Trophoblast cell (in vitro differentiated cells and primary cell): ENCODE data around the gene C20orf202.

Experiments
- DNase-seq, 2 donors: peaks; one replicate each; pipeline ENCODE4 v3.0.0-alpha.2; 2016
- H2AFZ ChIP-seq: 2 replicates; pipeline ENCODE4 v1.6.1; 2013; ENCODE audit warnings: low read length, moderate library complexity, mild to moderate bottlenecking; ENCODE audit not compliant: insufficient read depth, poor library complexity
- H2AK5ac ChIP-seq: 2 replicates; pipeline ENCODE4 v1.6.1; 2013; ENCODE audit warnings: mild to moderate bottlenecking, low read length
- H2BK120ac ChIP-seq: 2 replicates; pipeline ENCODE4 v1.6.1; 2013; ENCODE audit warnings: low read length, mild to moderate bottlenecking, moderate library complexity; ENCODE audit not compliant: insufficient read depth, poor library complexity
- H2BK12ac ChIP-seq: 2 replicates; pipeline ENCODE4 v1.6.1; 2013; ENCODE audit warnings: mild to moderate bottlenecking, low read length, moderate library complexity
- H2BK5ac ChIP-seq: 2 replicates; pipeline ENCODE4 v1.6.1; 2013; ENCODE audit warnings: low read length, low read depth, moderate library complexity, mild to moderate bottlenecking; ENCODE audit not compliant: poor library complexity
- H3K14ac ChIP-seq: 2 replicates; pipeline ENCODE4 v1.6.1; 2013; ENCODE audit warnings: mild to moderate bottlenecking, low read length
- H3K18ac ChIP-seq: 2 replicates; pipeline ENCODE4 v1.6.1; 2013; ENCODE audit warnings: mild to moderate bottlenecking, low read length
- H3K23ac ChIP-seq: 2 replicates; pipeline ENCODE4 v1.6.1; 2013; ENCODE audit warnings: low read length
- H3K27ac ChIP-seq: 2 replicates; pipeline ENCODE4 v1.5.1; 2013; ENCODE audit warnings: low read depth, mild to moderate bottlenecking, inconsistent platforms, low read length, moderate library complexity
- H3K27me3 ChIP-seq: 2 replicates; pipeline ENCODE4 v1.6.1; 2013; ENCODE audit warnings: inconsistent platforms, mild to moderate bottlenecking, low read length, moderate library complexity; ENCODE audit not compliant: insufficient read depth
- H3K36me3 ChIP-seq, 2 experiments: 1 replicate in 1 of 2; 2 replicates in 1 of 2; pipeline ENCODE4 v1.6.1; 2013; ENCODE audit warnings: low read length in 2 of 2, mild to moderate bottlenecking in 2 of 2, moderate library complexity in 1 of 2; ENCODE audit not compliant: insufficient read depth in 2 of 2, control insufficient read depth in 1 of 2
- H3K4ac ChIP-seq: 2 replicates; pipeline ENCODE4 v1.6.1; 2013; ENCODE audit warnings: low read depth, mild to moderate bottlenecking, low read length, moderate library complexity
- H3K4me1 ChIP-seq, 2 experiments: 1 replicate in 1 of 2; 2 replicates in 1 of 2; pipeline ENCODE4 v1.6.1; 2013; ENCODE audit warnings: low read length in 2 of 2, mild to moderate bottlenecking in 2 of 2, moderate library complexity in 1 of 2; ENCODE audit not compliant: insufficient read depth in 2 of 2, control insufficient read depth in 1 of 2
- H3K4me2 ChIP-seq: 2 replicates; pipeline ENCODE4 v1.6.1; 2013; ENCODE audit warnings: inconsistent platforms, mild to moderate bottlenecking, low read length, moderate library complexity
- H3K4me3 ChIP-seq: 2 replicates; pipeline ENCODE4 v1.5.1; 2013; ENCODE audit warnings: mild to moderate bottlenecking, low read depth, low read length, inconsistent platforms
- H3K79me1 ChIP-seq: one replicate; pipeline ENCODE4 v1.6.1; 2013; ENCODE audit warnings: low read length
- H3K79me2 ChIP-seq: 2 replicates; pipeline ENCODE4 v1.6.1; 2013; ENCODE audit warnings: low read length, mild to moderate bottlenecking; ENCODE audit not compliant: control insufficient read depth, insufficient read depth, poor library complexity
- H3K9ac ChIP-seq: 2 replicates; pipeline ENCODE4 v1.6.1; 2013; ENCODE audit warnings: mild to moderate bottlenecking, low read length
- H3K9me3 ChIP-seq: 2 replicates; pipeline ENCODE4 v1.6.1; 2013; ENCODE audit warnings: low read depth, mild to moderate bottlenecking, control low read depth, inconsistent platforms, low read length; ENCODE audit not compliant: insufficient read depth
- H4K12ac ChIP-seq: 2 replicates; pipeline ENCODE4 v1.6.1; 2013; ENCODE audit warnings: low read depth, mild to moderate bottlenecking, low read length, moderate library complexity
- H4K8ac ChIP-seq: 2 replicates; pipeline ENCODE4 v1.6.1; 2013; ENCODE audit warnings: low read depth, mild to moderate bottlenecking, low read length, moderate library complexity
- H4K91ac ChIP-seq: one replicate; pipeline ENCODE4 v1.6.1; 2013; ENCODE audit warnings: low read depth, mild to moderate bottlenecking, low read length, moderate library complexity
- WGBS: extraction: QIAGEN DNeasy Blood & Tissue Kit; methylation state at CpG from one replicate; pipeline ENCODE4 v1.1.7; 2013; ENCODE audit warnings: missing lambda C conversion rate; ENCODE audit not compliant: insufficient read length, insufficient coverage; ENCODE audit errors: extremely low coverage; 5-methylcytosine and 5-hydroxymethylcytosine counted together

Gene C20orf202

GRCh38 chr20:1224205-1224890, 21.1 kb downstream of the C20orf202 start:
- no peak overlapping the region for H3K23ac ChIP-seq
- H3K4me1 ChIP-seq: peaks cover 0 to 4% of the 10 kb centered on the region in 2 experiments
- H3K27ac ChIP-seq: no peak overlapping the region
- no peak overlapping the region for H3K14ac ChIP-seq
- no peak overlapping the region for H3K4me3 ChIP-seq
- no peak overlapping the region for H4K12ac ChIP-seq
- H2AFZ ChIP-seq: no peak overlapping the region
- no peak overlapping the region for H3K9ac ChIP-seq
- H3K4ac ChIP-seq: no peak overlapping the region
- H3K27me3 ChIP-seq: no peaks in the 10 kb centered on the region
- no peak overlapping the region for H4K91ac ChIP-seq
- H3K36me3 ChIP-seq: no peaks in the 10 kb centered on the region
- no peak overlapping the region for H2BK120ac ChIP-seq
- H3K9me3 ChIP-seq: peaks cover 2% of the 10 kb centered on the region
- H3K18ac ChIP-seq: no peak overlapping the region
- no CpG with 5 or more reads among the region's 20 CpGs for WGBS
- no peak overlapping the region for H4K8ac ChIP-seq
- DNase-seq: no peak
- H2BK12ac ChIP-seq: no peak overlapping the region
- no peak overlapping the region for H3K4me2 ChIP-seq
- no peak overlapping the region for H2BK5ac ChIP-seq
- H2AK5ac ChIP-seq: no peak overlapping the region
- H3K79me2 ChIP-seq: peaks cover 2% of the 10 kb centered on the region
- H3K79me1 ChIP-seq: peaks cover 6% of the 10 kb centered on the region

GRCh38 chr20:1225263-1225782, 22.1 kb downstream of the C20orf202 start:
- Histone ChIP-seq H3K4ac (no peak overlapping the region), H2AK5ac (no peak overlapping the region), H3K36me3 (no peaks in the 10 kb centered on the region), H3K4me3 (peak overlapping the region; percentile 73), H3K4me1 (peaks cover 0 to 4% of the 10 kb centered on the region in 2 experiments), H4K12ac (no peak overlapping the region), H4K91ac (no peak overlapping the region), H4K8ac (peak overlapping the region; percentile 5), H2BK5ac (no peak overlapping the region), H3K79me2 (peaks cover 2% of the 10 kb centered on the region), H3K27me3 (no peaks in the 10 kb centered on the region), H3K9me3 (peaks cover 2% of the 10 kb centered on the region), H2BK12ac (no peak overlapping the region), H3K27ac (no peak overlapping the region), H2AFZ (peak overlapping the region; percentile 1), H3K79me1 (peaks cover 6% of the 10 kb centered on the region), H3K9ac (no peak overlapping the region), H3K4me2 (peak overlapping the region; percentile 80), H3K23ac (no peak overlapping the region), H3K14ac (no peak overlapping the region), H3K18ac (no peak overlapping the region), H2BK120ac (no peak overlapping the region)
- peak in 1 of 2 donors; percentile 44 for DNase-seq
- WGBS: no CpG with 5 or more reads among the region's 30 CpGs

- H3K4ac ChIP-seq: no peak within 1 kb of the TSS
- H4K91ac ChIP-seq: peak within 1 kb of the TSS; percentile 75
- H3K18ac ChIP-seq: peak within 1 kb of the TSS; percentile 91
- peaks cover 0 to 4% of the 10 kb centered on the region in 2 experiments for H3K4me1 ChIP-seq
- H3K23ac ChIP-seq: no peak within 1 kb of the TSS
- H4K12ac ChIP-seq: peak within 1 kb of the TSS; percentile 87
- H2BK120ac ChIP-seq: peak within 1 kb of the TSS; percentile 83
- peak within 1 kb of the TSS; percentile 99 for H3K4me2 ChIP-seq
- H2BK12ac ChIP-seq: peak within 1 kb of the TSS; percentile 5
- H2BK5ac ChIP-seq: no peak within 1 kb of the TSS
- peaks cover 2% of the 10 kb centered on the region for H3K79me2 ChIP-seq
- peaks cover 2% of the 10 kb centered on the region for H3K9me3 ChIP-seq
- peaks cover 6% of the 10 kb centered on the region for H3K79me1 ChIP-seq
- peak within 1 kb of the TSS; percentile 42 for H2AFZ ChIP-seq
- peak within 1 kb of the TSS; percentile 61 for H3K14ac ChIP-seq
- peak within 1 kb of the TSS; percentile 42 for H3K27ac ChIP-seq
- peak within 1 kb of the TSS; percentile 77 for H4K8ac ChIP-seq
- peak; percentile 43 to 59 for DNase-seq
- peak within 1 kb of the TSS; percentile 73 for H3K4me3 ChIP-seq
- H2AK5ac ChIP-seq: no peak within 1 kb of the TSS
- no peaks in the 10 kb centered on the region for H3K36me3 ChIP-seq
- no peaks in the 10 kb centered on the region for H3K27me3 ChIP-seq
- peak within 1 kb of the TSS; percentile 63 for H3K9ac ChIP-seq
- no CpG with 5 or more reads among the region's 88 CpGs for WGBS
Observed at GRCh38 chr20:1225783-1226654, 22.8 kb downstream of the C20orf202 start, which contains the start of gene RAD21L1. Gene RAD21L1, plus strand, starts transcription at chr20:1226044. Its CDS starts 2,410 bp downstream, at chr20:1228454.

- no peak overlapping the region for H3K9ac ChIP-seq
- H2AFZ ChIP-seq: no peak overlapping the region
- H2AK5ac ChIP-seq: no peak overlapping the region
- peaks cover 2% of the 10 kb centered on the region for H3K79me2 ChIP-seq
- no peak overlapping the region for H3K14ac ChIP-seq
- DNase-seq: no peak
- H3K23ac ChIP-seq: no peak overlapping the region
- no peak overlapping the region for H3K4ac ChIP-seq
- no peak overlapping the region for H3K27ac ChIP-seq
- H3K27me3 ChIP-seq: no peaks in the 10 kb centered on the region
- H3K79me1 ChIP-seq: peaks cover 6% of the 10 kb centered on the region
- no peak overlapping the region for H4K91ac ChIP-seq
- WGBS: no CpG with 5 or more reads among the region's 3 CpGs
- no peak overlapping the region for H2BK5ac ChIP-seq
- no peak overlapping the region for H2BK12ac ChIP-seq
- H2BK120ac ChIP-seq: no peak overlapping the region
- H3K9me3 ChIP-seq: peaks cover 2% of the 10 kb centered on the region
- H4K8ac ChIP-seq: no peak overlapping the region
- H3K4me1 ChIP-seq: peaks cover 0 to 4% of the 10 kb centered on the region in 2 experiments
- no peaks in the 10 kb centered on the region for H3K36me3 ChIP-seq
- H3K4me3 ChIP-seq: no peak overlapping the region
- H3K4me2 ChIP-seq: no peak overlapping the region
- no peak overlapping the region for H4K12ac ChIP-seq
- no peak overlapping the region for H3K18ac ChIP-seq
Observed at GRCh38 chr20:1229541-1229940, 26.3 kb downstream of the C20orf202 start.
